IPS-NIHi7 (cell line): ENCODE data around the gene SPOPL.

Source experiments
- DNase-seq: peaks from one replicate; pipeline ENCODE4 v3.0.0; 2012; ENCODE audit warnings: mixed read lengths; ENCODE audit errors: extremely low spot score

Gene SPOPL

DNA sequence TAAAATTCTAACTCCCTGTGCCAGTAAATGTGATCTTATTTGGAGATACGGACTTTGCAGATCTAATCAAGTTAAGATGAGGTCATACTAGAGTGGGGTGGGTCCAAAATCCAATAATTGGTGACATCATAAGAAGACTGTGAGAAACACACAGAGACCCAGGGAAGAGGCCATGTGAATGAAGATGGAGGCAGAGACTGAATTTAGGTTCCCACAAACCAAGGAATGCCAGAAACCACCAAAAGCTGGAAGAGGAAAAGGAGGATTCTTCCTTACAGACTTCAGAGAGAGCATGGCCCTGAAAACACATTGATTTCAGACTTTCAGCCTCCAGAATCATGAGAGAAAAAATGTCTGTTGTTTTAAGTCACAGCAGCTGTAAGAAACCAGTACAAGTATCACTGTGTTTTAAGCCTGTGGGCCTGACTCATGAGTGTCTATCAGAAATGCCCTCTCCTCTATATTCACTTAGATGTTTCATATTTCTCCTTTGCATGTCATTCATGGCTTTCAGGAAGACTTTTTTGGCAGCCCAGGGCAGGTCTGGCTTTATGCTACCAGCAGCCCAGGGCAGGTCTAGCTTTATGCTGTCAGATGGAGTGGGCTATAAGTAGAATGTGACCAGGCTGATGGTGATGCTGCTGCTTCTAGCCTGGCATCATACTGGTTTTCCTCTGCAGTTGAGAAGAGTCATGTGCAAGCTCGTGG is 100.0 kb downstream of the SPOPL start:
- no peak for DNase-seq

DNA sequence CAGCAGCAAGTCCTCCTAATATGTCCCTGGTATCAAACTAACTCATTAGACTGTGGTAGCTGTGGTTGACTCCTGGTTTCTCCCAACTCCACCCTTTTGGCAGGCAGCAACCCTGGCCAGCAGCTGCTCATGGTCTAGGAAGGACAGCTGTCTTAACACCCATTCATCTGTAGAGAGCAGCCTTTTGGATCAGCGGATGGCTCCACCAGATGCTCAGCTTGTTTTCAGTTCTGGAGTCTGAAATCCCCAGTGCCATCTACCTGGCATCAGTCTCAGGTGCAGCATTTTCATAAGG is 100.5 kb downstream of the SPOPL start:
- DNase-seq: no peak

DNA sequence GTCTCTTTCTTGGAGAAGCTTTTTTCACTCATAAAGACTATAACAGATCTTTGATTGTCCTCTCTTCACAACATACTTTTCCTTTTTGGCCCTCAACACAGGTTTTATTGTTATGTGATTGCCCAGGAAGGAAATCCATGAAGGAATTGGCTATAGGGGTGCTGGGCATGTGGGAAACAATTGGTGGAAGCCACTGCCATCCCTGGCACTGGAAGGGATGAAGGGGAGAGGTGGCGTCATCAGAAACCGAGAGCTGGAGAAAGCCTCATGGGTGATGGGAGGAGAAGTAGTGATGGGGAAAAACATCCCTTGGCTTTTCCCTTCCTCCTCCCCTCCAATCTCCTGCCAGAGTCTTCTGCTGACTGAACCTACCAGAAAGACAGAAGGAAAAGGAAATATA is 106.2 kb downstream of the SPOPL start:
- no peak for DNase-seq

DNA sequence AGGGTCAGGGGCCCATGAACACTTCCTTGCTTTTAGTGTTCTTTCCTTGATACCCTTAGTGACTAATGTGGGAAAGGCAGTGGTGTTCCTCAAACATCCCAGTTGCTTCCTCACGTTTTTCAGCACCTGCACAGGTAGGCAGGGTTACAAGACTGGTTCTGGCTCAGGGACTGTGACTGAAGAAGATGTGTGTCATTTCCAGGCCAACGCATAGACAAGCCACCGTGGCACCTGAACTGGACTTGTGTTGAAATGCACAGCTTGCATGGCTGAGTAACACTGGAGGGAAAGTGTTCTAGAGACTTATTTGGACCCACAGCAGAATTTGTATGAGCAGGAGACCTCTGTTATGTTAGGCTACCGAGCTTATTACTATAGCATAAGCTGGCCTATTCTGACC is 107.9 kb downstream of the SPOPL start:
- no peak for DNase-seq

DNA sequence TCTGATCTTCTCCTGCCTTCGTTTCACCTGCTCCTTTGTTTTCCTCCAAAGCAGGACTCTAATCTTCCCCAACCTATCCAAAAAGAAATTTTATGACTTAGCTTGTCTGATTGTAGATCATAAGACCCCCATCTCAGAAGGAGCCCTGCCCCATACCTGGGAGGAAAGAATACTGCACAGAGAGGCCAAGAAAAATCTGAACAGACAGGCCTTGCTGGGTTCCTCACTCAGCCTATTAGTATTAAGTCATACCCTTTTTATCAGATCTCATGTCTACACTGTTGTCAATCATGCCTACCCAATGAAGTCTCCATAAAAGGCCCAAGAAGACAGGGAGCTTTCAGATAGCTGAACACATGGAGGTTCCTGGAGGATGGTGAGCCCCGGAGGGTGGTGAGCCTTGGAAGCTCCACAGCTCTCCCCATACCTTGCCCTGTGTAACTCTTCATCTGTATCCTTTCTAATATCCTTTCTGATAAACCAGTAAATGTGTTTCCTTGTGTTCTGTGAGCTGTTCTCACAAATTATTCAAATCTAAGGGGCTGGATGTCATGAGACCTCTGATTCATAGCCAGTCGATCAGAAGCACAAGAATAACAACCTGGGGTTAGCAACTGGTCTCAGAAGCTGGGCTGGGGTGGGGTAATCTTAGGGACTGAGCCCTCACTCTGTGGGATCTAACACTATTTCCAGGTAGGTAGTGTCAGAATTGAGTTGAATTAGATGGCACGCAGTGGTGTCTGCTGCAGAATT is 108.8 kb downstream of the SPOPL start:
- DNase-seq: no peak

DNA sequence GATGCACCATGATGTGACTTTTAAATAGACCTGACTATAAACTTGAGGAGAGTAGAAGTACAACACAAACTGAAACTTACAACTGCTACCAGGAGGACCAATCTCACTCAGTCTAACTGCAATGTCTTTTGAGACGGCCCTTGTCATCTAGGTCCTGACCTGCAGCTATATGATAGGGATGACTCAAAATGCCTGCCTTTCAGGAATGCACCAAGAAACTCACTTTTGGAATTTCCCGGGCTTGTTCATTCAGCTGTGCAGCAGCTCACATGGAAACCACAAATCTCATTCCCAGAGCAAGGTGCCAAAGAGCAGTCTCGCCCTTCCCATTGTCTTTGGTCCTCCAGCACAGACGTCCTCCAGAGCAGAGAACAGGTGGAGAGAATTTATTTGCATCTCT is 113.7 kb downstream of the SPOPL start:
- DNase-seq: no peak

DNA sequence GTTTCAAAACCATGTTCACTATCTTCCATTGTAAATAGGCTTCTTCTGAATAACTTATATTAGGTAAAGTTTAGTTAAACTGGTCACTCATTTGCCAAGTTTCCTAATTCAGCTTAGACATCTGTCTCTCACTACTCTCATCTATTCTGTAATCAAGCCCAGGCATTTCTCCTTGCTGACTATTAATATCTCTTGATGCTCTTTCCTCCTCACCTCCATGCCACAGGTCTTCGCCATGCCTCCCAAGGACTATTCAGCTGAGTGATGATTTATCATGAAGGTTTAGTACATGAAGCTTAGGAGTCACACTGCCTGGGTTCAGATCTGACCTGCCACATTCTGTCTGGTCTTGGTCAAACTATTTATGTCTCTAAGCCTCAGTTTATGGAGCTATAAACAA is 115.5 kb downstream of the SPOPL start:
- DNase-seq: no peak

DNA sequence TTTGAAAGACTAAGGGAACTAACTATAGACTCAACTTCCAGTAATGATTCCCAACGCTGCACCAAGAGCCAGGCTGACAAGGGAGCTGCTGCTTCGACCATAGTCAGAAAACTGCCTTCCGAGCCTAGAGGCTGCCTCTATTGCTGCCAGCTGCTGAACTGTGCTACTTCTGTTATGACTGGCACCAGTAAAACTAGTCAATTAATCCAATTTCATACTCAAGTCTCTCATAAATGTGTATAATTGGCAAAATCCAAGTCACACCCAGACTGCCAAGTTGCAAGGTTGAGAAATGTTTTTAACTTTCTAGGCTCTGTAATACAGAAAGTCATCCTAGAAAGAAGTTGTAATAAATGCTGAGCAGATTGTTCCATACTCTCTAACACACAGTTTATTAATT is 117.4 kb downstream of the SPOPL start:
- no peak for DNase-seq

DNA sequence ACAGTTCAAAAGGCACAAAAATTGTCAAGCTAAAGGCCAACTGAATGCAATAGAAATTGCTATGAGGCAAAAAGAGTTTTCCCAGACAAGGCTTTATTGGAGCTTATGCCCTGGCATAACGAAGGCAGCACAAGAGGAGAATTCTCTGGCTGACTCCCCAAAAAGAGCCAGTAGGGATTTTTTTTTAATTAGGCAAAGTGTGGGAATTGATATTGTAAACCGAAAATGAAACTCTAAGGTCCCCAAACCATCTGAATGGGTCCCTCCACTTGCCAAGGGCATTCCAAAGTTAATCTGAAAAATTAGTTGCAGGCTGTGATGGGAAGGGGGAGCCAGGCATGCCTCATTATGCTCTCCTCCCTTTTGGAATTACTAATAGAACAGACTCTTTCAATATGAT is 118.9 kb downstream of the SPOPL start:
- DNase-seq: no peak

DNA sequence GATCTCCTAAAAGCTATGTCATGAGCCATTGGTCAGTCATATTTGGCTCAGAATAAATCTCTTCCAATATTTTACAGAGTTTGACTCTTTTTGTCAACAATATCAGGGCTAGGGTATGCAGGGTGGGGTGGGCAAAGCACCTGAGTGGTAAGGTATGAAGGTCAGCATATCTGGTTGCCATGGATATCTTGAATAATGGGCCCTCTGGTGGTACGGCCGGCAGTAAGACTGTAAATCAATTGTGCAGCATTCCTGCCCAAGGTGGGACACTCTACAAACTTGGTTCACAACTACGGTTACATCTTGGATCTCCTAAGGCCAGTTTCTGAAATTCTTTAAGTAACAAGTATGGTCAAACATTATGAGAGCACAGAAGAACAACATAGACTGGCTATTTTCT is 119.6 kb downstream of the SPOPL start:
- DNase-seq: no peak

DNA sequence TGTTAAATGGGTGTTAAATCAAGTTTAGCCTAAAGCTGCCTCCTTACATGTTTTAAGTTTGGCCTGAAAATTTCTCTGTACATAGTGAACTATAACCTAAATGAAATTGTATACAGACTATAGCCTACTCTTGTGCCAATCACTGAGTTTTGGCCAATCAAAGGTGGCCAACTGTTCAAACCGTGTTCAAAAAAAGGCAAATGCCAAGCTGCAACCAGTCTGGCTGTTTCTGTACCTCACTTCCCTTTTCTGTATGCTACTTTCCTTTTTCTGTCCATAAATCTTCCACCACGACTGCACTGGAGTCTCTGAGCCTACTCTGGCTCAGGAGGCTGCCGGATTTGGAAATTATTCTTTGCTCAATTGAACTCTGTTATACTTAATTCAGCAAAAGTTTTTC is 121.0 kb downstream of the SPOPL start:
- DNase-seq: no peak
